Sciatic nerve (tissue), 2 donors: ENCODE data around the gene UBE2S. TPM values are rescaled to one million over a fixed set of nuclear protein-coding genes. Genes with fewer than 3 reads are reported as not detected.

Experiments used
- ATAC-seq: fragments of 200-7000 bp; cut with Tn5 transposase; one replicate; pipeline ENCODE4 v1.9.1; 2020; ENCODE audit warnings: mild to moderate bottlenecking, moderate library complexity
- DNase-seq: peaks from one replicate; pipeline ENCODE4 v3.0.0-alpha.2; 2020; ENCODE audit warnings: low spot score
- intact Hi-C: fragments of 100-400 bp; cut with DNase I; formaldehyde crosslinking; loops from one replicate; pipeline ENCODE4 v1.14.2; 2022
- total RNA-seq: library from RNA; stranded (reverse); fragmentation: NEBNext Ultra II Directional; extraction: Animal tissue kit (Norgen Biotek cat#: 25700); gene quantifications from one replicate; pipeline ENCODE4 v1.2.1, GENCODE V29; 2021
- donor health status: DM: no; HTN: no; CAD: no.
- donor health status: DM: no; HTN: no; CAD: no.

Gene UBE2S
- total RNA-seq, 1 donor from 2014 or later = 17.1 TPM

- intact Hi-C loops = no loop called here
- ATAC-seq (no peak), DNase-seq (no peak)
Observed at GRCh38 chr19:55372316-55373081, 35.1 kb downstream of the UBE2S start.

GRCh38 chr19:55370305-55370988 lies 37.1 kb downstream of the UBE2S start, which contains the start of gene IL11:
TSS of gene IL11 (minus strand) at chr19:55370463. CDS start at chr19:55370310, 153 bp downstream.
- ATAC-seq = peak; percentile 7
- DNase-seq = no peak
- intact Hi-C loops = no loop called here

GRCh38 chr19:55369653-55370304 lies 37.8 kb downstream of the UBE2S start:
- DNase-seq = no peak
- intact Hi-C loops = no loop called here

GRCh38 chr19:55368701-55369563 lies 38.7 kb downstream of the UBE2S start:
- intact Hi-C loops = no loop called here
- ATAC-seq (no peak), DNase-seq (no peak)

More at GRCh38 chr19:55369653-55370304, 37.8 kb downstream of the UBE2S start:
- ATAC-seq = no peak

- DNase-seq = no peak
- intact Hi-C loops = no loop called here
- no peak for ATAC-seq
Observed at GRCh38 chr19:55368106-55368505, 39.5 kb downstream of the UBE2S start.

GRCh38 chr19:55366790-55367189 lies 40.8 kb downstream of the UBE2S start:
- DNase-seq (no peak), ATAC-seq (no peak)
- intact Hi-C loops = no loop called here

GRCh38 chr19:55365964-55366363 lies 41.6 kb downstream of the UBE2S start:
- DNase-seq (no peak), ATAC-seq (no peak)
- intact Hi-C loops = no loop called here

GRCh38 chr19:55365245-55365644 lies 42.3 kb downstream of the UBE2S start:
- intact Hi-C loops = no loop called here
- no peak for DNase-seq
- no peak for ATAC-seq

- no peak for DNase-seq
- ATAC-seq = no peak
- intact Hi-C loops = no loop called here
Observed at GRCh38 chr19:55362990-55363716, 44.4 kb downstream of the UBE2S start, which contains the start of gene GARIN5B. TSS of gene GARIN5B (minus strand) at chr19:55363260. CDS start at chr19:55363066, 194 bp downstream.

GRCh38 chr19:55362174-55362989 lies 45.2 kb downstream of the UBE2S start:
- intact Hi-C loops = no loop called here
- ATAC-seq = no peak
- DNase-seq = no peak

- no peak for ATAC-seq
- intact Hi-C loops = no loop called here
Observed at GRCh38 chr19:55360902-55361301, 46.7 kb downstream of the UBE2S start.

GRCh38 chr19:55358943-55359908 lies 48.4 kb downstream of the UBE2S start:
- no peak for ATAC-seq
- intact Hi-C loops = no loop called here
- DNase-seq = no peak

More at GRCh38 chr19:55360902-55361301, 46.7 kb downstream of the UBE2S start:
- no peak for DNase-seq

- intact Hi-C loops = no loop called here
- ATAC-seq = no peak
- DNase-seq = no peak
Observed at GRCh38 chr19:55358493-55358892, 49.1 kb downstream of the UBE2S start.

GRCh38 chr19:55355213-55355821 lies 52.3 kb downstream of the UBE2S start:
- DNase-seq = no peak
- intact Hi-C loops = no loop called here
- ATAC-seq = no peak

- ATAC-seq (no peak), DNase-seq (no peak)
- intact Hi-C loops = no loop called here
Observed at GRCh38 chr19:55354698-55355212, 52.8 kb downstream of the UBE2S start, which contains the start of gene COX6B2. TSS of gene COX6B2 (minus strand) at chr19:55354719. CDS start at chr19:55354521, 198 bp downstream.
